Hematopoietic multipotent progenitor cell (in vitro differentiated cells): ENCODE results near the gene FAM180A. TPM values are rescaled to one million over a fixed set of nuclear protein-coding genes. Genes with fewer than 3 reads are reported as not detected.

Experiments used
- DNase-seq, 3 donors: peaks; one replicate each; pipeline ENCODE4 v3.0.0-alpha.2; 2011 to 2015; ENCODE audit warnings: low read depth in 2 of 3, low spot score in 2 of 3
- total RNA-seq: library from RNA; depleted of rRNA; stranded (reverse); fragments of >200 nt; gene quantifications from one replicate; pipeline ENCODE4 v1.2.3, GENCODE V29; 2012

Gene FAM180A
- total RNA-seq, 1 donor, result not detected

DNA sequence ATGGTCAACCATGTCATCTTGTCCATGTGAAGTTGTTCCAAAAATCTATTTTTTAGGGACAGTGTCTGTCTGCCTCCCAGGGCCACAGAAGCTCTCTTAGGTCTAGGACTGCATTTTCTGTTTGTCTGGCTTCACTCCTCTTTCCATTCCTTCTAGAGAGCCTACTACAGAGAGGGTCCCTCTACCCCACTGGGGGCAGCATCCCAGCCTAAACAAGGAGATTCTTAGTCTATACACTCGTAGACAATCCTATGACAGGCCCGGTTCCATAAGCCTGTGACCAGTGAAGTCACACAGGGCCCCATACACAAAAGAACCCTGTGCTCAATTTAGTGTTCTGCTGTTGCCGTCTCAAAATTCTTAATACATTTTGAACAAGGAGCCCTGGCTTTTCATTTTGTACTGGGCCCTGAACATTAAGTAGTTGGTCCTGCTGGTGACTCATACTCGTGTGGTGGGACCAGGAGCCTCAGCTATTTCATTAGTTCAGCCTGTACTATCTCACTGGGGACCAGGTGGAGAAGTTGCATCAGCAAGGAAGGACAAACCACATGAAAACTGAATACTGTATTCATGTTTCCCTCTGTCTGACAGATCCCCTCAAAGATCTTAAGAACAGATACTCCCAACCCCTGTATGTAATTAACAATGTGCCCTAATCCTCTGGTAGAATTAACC, 23.5 kb upstream of the FAM180A start:
- no peak for DNase-seq

DNA sequence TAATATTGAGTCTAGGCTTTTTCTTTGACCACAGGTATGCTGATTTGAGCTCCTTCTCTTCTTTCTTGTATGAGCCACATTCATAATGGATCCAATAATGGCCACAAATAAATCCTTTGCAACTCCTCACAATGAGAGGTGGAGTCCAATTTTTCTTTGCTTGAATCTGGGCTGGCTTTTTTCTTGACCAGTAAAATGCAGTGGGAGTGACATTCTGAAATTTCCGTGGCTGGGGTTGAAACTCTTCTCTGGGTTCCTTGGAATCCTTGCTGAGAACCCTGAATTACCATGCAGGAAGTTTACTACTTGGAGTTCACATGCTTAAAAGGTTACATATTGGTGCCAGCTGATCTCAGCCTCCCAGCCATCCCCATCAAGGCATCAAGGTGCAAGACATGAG, 22.4 kb upstream of the FAM180A start:
- DNase-seq, result no peak

DNA sequence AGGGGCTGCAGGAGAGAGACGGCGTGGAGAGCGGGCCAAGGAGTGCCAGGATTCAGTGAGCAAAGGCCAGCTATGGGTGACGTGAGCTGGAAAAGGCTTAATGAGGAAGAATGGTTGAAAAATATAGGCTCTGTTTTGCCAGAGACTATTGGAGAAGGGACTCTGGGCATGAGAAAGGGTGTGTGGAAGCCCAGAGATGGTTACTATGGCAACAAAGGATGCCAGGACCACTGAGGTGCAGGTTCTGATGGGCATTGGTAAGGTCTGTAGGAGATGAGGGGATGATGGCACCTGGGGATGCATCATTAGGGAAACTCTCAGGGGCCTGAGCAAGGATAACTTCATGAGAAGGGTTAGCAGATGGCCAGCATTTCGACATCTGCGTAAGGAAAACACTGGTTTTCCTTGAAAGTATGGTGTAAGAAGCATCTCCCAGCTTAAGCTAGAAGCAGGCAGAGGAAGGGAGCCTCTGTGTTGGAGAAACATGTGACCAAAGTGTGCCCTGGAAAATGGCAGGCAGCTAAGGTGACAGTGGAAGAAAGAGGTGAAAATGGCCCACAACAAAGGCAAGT, 21.6 kb upstream of the FAM180A start:
- DNase-seq, result no peak

DNA sequence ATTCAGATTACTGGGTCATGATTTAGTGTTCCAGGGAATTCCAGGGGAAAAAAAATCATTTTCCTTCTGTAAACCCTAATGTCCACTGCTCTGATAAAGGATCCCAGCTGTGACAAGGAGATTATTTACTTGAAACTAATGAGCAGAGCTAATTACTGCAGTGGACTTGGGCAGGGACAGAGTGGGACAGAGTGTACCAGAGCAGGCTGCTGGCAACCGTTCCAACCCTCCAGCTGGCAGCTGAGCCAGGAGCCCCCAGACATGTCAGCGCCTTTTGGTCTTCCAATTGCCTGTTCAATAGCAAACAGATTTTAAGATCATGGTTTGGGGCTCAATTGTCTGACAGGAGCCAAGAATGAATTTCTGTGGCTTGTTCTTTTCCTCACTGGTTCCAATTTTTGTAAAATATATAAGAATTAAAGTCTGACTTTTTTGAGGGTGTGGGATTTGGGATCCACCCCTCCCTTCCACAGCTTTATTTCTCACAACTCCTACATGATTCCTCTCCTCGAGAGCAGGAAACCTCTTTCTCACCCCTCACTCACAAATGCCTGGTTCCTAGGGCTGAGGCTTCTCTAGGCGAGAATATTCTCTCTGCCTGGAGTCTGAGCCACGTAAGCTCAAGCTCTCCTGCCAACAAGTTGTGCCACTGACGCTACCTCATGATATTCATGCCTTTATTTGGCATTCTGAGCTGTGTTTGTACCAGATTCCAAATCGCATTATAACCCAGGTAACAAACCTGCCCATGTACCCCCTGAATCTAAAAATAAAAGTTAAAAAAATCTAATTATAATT, 20.6 kb upstream of the FAM180A start:
- DNase-seq, result no peak

DNA sequence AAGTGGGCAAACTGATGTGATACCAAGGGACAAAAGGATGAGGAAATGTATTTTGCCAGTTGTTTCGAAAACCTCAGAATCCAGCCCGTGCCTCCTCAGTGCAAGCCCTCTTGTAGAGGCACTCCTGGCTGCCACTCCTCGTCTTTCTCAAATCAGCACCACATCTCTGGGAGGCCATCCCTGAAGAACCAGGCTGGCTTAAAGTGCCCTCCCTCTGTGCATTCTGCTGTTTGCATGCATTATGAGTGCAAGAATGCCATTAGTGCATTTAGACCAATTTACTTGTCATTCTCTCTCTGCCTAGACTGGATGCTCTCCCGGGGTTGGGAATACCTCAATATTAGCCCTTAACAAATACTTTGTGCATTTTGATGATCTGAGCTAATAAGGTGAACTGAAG, 19.9 kb upstream of the FAM180A start:
- DNase-seq, result no peak

DNA sequence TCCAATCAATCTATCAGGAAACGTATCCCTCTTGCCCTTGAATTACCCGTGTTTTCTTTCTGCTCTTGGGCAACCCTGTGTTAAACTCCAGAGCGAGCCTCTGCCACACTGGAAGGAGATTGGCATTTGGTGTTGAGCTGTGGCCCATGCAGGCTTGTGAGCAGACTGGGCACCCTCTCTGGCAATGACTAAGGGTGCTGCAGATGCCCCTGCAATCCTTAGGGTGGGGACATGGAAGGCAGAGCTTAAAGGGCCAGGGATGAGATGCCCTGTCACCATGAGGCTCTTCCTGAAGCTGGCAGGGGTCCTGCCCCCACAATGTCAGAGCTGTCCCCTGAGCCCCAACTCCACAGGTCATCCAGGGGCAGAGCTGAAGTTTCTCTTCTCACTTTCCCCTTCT, 19.5 kb upstream of the FAM180A start:
- no peak for DNase-seq

DNA sequence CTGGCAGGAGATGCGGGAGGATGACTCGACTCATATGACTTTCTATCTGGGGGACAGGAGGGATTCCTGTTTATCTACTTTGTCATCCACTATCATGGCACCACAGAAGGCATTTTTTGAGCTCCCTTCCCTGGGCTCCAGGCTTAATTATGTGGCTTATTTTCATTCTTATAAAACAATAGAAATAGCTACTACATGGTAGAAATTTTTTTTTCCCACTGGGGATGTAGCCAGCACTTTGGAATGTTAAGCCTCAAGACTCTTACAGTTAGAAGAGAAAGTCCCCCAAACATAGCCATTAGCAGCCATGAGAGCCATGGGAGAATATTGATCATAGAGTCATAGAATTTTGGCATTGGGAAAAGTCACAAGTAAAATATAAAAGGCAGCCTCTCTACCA, 14.6 kb upstream of the FAM180A start:
- DNase-seq, result no peak

DNA sequence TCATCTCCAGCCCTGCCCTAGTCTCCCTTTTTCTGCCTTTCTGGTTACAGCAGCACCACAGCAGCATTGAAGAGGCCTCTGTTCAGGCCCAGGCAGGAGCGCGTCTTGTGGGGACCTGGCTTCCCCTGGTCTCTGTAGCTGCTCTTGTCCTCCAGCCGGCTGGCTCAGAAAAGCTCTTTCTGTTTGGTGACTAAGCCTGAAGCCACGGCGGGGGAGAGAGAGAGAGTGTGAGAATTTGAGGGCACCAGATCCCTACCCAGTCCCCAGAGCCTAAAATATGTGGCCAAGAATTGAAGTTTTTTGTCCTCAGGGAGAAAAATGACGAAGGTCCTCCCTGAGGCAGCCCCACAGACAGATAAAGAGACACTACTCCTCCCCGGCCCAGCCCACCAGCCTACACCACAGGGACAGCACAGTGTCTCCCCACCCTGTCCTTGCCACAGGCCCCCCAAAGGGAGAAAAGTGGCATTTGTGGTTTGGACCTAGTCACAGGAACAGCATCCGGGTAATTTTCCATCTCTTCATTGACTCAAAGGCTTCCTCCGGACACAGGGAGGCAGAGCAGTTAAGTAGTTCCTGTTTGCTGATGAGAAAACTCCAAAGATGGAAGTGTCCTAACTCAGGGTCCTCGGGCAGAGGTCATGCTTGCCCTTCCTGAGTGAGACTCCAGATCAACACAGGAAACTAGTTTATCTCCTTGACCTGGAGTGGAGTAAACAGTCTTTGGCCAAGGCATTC, 13.3 kb upstream of the FAM180A start:
- DNase-seq, result peak in 1 of 3 donors; percentile 14

DNA sequence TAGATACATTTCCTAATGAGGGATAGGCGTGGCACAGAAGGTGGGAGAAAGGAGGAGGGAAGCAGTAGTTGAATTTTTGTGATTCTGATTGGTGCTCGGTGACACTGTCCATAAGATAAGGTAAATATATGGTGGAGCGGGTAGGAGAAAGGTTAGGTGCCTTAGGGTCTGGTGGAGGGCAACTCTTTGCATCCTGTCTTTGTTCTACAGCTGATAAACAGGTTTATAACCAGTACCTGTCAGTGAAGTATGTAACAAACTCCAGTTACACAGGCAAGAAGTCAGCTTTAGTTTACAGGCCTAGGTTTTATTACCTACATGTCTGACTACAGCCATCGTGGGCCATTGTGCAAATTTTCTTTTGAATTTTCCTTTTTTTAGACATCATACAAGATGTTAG, 10.9 kb upstream of the FAM180A start:
- no peak for DNase-seq

DNA sequence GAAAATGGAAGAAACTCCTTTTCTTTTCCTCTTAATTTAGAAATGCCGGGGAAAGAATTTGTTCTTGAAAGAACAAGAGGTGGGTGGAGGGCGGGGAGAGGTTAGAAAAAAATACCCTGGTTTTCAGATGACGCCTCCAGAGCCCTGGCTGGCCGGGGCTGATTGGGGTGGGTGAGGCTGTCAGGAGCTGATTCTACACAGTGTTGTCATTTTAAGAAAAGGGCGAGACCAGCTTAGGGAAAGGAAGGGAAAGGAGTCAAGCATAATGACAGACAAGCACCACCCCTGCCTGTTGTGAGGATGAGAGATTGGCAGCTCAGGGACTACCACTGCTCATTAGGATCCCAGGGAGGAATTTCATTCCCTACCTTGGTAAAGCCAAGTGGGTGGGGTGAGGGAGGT, 9.9 kb upstream of the FAM180A start:
- no peak for DNase-seq

DNA sequence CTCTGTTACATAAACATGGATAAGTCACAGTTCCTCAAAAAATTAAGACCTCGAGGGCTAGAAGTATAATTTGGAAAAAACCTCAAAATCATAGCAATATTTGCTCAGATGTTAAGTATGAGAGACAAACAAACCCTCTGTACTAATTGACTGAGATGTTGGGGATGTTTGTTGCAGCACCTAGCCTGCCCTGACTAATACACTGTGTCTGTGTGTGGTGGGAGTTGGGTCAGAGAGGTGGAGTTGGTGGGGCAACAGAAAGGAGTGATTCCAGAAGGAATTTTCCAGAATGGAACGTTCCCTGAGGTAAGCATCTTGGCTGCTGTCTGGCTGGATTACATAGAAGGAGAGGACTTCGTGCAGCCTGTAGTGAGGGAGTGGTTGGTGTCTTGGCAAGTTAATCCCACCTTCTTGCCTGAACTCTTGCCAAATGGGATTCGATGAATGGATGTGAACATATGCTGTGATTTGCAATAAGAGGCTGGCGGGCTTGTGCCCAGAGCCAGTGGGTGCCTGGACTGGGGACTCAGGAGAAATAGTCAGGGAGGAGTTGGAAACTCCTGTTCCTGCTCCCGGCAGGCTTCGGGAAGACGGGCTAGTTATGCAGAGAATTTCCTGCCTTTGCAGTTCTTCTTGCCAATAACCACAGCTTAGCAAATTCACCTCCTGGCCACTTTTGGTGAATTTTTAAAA, 9.3 kb upstream of the FAM180A start:
- DNase-seq, result no peak

DNA sequence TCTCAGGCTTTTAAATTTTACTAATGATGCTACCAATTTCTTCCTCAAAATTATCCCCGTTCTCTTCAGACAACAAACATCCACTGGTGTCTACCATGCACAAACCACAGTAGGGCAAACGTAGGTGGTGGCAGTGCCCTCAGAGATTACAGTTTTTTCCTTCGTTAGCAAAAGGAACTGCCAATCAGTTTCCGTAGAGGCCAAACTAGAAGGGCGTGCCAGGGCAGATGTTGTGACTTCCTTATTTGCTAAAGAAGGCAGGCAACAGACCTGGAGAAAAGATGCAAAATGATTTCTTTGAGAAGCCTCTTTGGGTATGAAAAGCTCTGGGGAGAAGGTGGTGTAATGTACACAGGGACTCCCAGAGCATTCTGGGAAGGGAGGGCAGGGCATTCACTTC, 7.6 kb upstream of the FAM180A start:
- peak in 1 of 3 donors; percentile 67 for DNase-seq

DNA sequence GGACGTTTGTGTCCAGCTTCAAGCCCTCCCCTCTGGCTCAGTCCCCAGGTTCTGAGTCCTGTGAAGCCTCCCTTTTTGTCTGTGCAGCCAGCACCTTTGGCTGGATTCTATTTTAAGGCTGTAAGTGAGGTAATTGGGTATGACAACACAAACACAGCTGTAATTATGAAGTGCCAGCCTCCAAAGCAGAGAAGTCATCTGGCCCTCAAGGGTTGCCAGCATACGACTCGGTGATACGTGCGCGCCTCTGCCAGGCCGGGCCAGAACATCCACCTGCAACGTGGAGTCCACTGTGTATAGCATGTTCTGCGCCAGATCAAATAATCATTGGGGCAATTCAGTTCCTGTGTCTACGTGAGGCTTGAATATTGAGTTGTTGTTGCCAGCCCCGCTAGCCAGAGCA, 6.7 kb upstream of the FAM180A start:
- no peak for DNase-seq

DNA sequence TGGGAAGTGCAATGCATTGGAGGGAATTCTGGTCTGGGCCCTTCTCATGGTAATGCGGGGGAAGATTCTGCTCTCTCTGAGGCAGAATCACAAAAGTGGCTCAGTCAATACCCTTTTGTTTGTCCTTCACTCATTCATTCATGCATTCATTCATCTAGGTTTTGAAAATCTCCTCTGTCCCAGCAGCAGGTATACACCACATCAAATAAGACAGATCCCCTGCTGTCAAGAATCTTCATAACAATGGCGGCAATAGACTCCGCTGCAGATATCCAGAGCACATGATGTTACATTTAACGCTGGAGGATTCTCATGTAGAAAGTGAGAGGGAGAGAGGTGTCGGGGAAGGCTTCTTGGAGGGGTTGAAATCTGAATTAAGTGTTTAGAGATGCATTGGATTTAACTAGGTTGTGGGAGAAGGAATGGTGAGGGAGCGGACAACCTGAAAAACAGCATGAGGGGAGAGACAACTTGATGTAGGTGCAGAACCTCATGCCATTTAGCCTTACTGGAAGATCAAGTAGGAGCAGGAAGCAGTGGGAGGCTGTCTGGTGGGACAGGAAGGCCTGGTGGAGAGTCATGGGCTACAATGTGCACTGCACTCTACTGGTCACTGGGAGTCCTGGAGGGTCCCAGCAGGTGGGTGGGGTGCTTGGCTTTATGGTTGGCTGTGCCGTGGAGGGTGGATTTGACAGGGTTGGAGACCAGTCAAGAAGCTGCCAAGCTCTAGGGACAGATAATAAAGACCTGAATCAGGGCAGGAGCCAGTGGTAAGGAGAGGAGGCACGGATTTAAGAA, 5.2 kb upstream of the FAM180A start:
- DNase-seq, result no peak

DNA sequence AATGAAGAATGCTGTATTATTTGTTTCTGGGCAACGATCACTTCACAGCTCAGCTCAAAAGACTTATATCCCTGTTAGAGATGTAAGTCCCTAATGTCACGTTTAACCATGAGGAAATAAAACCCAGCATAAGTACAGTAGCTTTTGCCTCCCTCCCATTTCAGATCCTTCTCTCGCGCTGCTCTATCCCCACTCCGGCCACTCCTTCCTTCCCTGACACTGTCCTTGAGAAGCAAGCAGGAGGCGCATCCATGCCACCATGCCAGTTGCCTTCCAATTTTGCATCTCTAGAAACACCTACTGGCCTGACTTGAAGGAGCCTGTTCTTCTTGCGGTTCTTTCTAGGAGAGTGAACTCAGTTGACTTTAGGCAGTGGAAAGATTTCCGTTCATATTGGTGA, 1.2 kb downstream of the FAM180A start:
- DNase-seq, result no peak

DNA sequence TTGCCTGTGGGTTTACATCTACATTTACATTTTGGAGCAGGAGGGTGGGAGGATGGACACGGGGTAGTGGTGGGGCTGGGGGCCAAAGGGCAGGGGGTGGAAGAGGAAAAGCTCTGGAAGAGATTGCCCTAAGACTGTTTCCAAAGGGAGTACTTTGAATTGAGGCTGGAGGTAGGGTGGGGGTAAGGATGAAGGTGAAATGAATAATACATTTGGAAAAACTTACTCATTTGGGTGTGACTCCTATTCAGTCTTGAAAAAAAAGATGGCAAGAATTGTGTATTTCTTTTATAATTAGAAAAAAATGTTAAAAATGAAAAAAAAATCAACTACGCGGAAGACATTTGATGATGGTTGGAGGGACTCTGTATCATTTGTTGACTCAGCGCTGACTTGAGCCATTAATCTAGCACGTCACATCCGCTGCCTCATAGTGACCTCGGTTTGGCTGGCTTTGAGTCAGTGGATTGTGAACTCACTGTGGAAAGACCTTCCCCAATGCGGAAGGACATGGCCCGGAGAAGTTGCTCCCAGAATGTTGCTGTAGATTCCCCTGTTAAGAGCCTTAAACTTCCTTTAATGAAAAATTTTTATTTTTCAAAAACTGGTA, 2.8 kb downstream of the FAM180A start:
- no peak for DNase-seq

DNA sequence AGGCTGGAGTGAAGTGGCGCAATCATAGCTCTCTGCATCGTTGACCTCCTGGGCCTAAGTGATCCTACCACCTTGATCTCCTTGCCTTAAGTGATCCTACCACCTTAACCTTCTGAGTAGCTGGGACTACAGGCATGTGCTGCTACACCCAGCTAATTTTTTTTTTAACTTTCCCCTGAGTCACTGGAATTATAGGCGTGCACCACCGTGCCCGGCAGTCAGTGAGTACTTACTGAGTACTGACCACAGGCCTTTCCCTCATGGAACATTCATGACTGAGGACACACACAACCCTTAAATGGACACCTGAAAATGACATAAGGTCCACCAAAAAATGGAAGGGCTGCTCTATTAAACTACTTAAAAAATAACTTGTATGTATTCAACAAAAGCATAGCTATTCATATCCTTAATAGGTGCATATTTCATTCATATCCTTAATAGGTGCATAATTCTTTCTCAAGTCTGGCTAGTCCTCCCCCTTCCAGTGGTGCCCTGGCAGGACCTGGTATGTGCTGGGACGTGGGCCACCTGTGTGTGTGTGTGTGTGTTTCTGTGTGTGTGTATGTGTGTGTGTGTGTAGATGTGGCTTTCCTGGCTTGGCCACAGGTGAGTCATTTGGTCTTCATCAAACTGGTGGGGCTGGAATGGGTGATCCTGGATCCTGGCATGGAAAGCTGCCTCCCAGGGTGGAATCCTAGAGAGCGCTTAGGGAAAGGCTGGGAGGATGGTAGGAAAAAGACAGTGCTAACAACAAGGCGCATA, 3.5 kb downstream of the FAM180A start:
- no peak for DNase-seq

DNA sequence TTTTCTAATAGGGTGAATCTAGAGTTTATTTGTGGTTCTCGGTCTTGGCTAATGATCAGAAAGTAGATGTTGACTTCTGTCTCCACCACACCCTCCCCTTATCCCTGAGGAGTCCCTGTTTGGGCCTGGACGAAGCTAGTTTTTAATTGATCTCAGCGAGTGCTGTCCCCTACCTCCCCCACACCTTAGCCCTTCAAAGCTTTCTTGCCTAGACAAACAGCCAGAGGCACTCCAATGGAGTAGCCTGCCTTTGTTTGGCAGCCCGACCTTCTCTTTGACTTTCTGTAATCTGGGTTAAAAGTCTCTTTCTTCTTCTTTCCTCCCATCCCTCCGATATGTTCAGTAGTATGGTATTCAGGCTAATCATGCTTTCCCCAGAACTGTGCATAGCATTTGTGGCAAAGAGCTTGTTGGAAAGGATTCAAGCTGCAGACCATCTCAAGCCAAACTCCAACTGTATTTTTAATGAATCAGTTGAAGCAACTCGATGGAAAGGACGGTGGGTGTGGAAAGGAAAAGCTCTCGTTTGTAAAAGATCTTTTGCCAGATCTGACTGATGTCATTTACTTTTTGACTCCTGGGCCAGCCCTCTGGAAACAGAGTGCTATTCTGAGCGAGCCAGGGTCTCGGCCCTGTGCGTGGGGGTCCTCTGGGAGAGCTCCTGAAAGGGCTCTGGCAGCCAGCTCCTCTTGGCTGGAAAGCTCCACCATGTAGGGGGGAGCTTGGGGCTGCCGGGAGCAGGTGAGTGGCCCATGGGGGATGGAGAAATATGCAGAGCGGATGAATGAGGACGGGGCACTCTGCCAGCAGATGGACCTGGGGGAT, 4.5 kb downstream of the FAM180A start:
- no peak for DNase-seq
